GM12878 (cell line): ENCODE results near the gene NFKBIB. TPM values are rescaled to one million over a fixed set of nuclear protein-coding genes. Genes with fewer than 3 reads are reported as not detected.

ENCODE experiments used
- ATAC-seq: fragments of 200-7000 bp; cut with Tn5 transposase; 3 replicates; pipeline ENCODE4 v1.9.1; 2020; ENCODE audit warnings: mild to moderate bottlenecking, moderate library complexity
- BruUV-seq: library from RNA; stranded (reverse); fragments of 400-500 nt; replicated peaks from 2 replicates; lab custom pipeline; 2021; lab: Mats Ljungman, UMichigan
- CTCF ChIA-PET: fragments of 300-600 bp; sonication (Branson Sonifier 250); formaldehyde crosslinking; extraction: SDS; loops from one replicate; lab custom pipeline; 2021; ENCODE audit warnings: inconsistent platforms; lab: Yijun Ruan, JAX
- POLR2A ChIA-PET: fragments of 350-600 bp; formaldehyde crosslinking; extraction: SDS; loops from one replicate; lab custom pipeline; 2021; ENCODE audit warnings: inconsistent platforms; lab: Charles Lee
- RAD21 ChIA-PET: fragments of 300-600 bp; sonication (Branson Sonifier 250); formaldehyde crosslinking; loops from one replicate; lab custom pipeline; 2023; ENCODE audit warnings: antibody characterized with exemption; ENCODE audit not compliant: unreplicated experiment; lab: Charles Lee
- SMC1A ChIA-PET: fragments of 300-600 bp; sonication (Branson Sonifier 250); formaldehyde crosslinking; loops from one replicate; lab custom pipeline; 2023; ENCODE audit not compliant: unreplicated experiment, uncharacterized antibody; lab: Charles Lee
- DNase-seq: peaks from one replicate; pipeline ENCODE4 v3.0.0-alpha.2; 2011; ENCODE audit warnings: low read depth, low spot score
- FAIRE-seq: peaks from 3 replicates; lab custom pipeline; 2011; peaks lifted over from hg19 to GRCh38; lab: Jason Lieb, UNC
- H2AFZ ChIP-seq: 2 replicates; pipeline ENCODE4 v1.6.0; 2011; ENCODE audit warnings: low read depth, low read length, control low read depth; ENCODE audit not compliant: control insufficient read depth
- H3K27ac ChIP-seq: 2 replicates; pipeline ENCODE4 v1.5.1; 2011; ENCODE audit warnings: control low read depth; ENCODE audit not compliant: control insufficient read depth, insufficient read depth
- H3K27me3 ChIP-seq, 2 experiments: replicated peaks in 1 of 2; 2 replicates each; pipeline versions ENCODE4 v1.6.0 to v1.6.1; 2011; ENCODE audit warnings: low read length in 1 of 2; ENCODE audit not compliant: control insufficient read depth in 2 of 2, insufficient read depth in 2 of 2
- H3K36me3 ChIP-seq, 2 experiments: 2 replicates each; pipeline ENCODE4 v1.5.1; 2011; ENCODE audit warnings: low read length in 1 of 2; ENCODE audit not compliant: control insufficient read depth in 2 of 2, insufficient read depth in 2 of 2
- H3K4me1 ChIP-seq: 2 replicates; pipeline ENCODE4 v1.6.1; 2011; ENCODE audit warnings: mild to moderate bottlenecking, low read length, moderate library complexity, mixed read lengths; ENCODE audit not compliant: control insufficient read depth, insufficient read depth
- H3K4me2 ChIP-seq: 2 replicates; pipeline ENCODE4 v1.6.0; 2011; ENCODE audit warnings: control low read depth; ENCODE audit not compliant: control insufficient read depth, insufficient read depth
- H3K4me3 ChIP-seq: fragments of 200-600 bp; sonication (generic); 2 replicates; pipeline ENCODE4 v1.5.1; 2016
- H3K79me2 ChIP-seq: 2 replicates; pipeline ENCODE4 v1.6.0; 2011; ENCODE audit warnings: low read length; ENCODE audit not compliant: control insufficient read depth, insufficient read depth
- H3K9ac ChIP-seq: 2 replicates; pipeline ENCODE4 v1.8.0; 2011; ENCODE audit warnings: low read length, control low read depth, mixed read lengths; ENCODE audit not compliant: control insufficient read depth, insufficient read depth
- H3K9me3 ChIP-seq: replicated peaks from 3 replicates; pipeline ENCODE4 v1.5.1; 2011; ENCODE audit warnings: mild to moderate bottlenecking, low read length; ENCODE audit not compliant: control insufficient read depth, insufficient read depth
- H4K20me1 ChIP-seq: 2 replicates; pipeline ENCODE4 v1.6.0; 2011; ENCODE audit not compliant: control insufficient read depth, insufficient read depth
- ATF7 ChIP-seq: fragments of 450-650 bp; IDR thresholded peaks from 2 replicates; pipeline ENCODE4 v1.6.1; 2016; ENCODE audit warnings: low read depth, mild to moderate bottlenecking
- BCL3 ChIP-seq: IDR thresholded peaks from 2 replicates; pipeline ENCODE4 v1.6.1; 2011; ENCODE audit warnings: borderline replicate concordance, low read depth, mild to moderate bottlenecking, moderate library complexity, low read length; ENCODE audit not compliant: insufficient read depth, poor library complexity, severe bottlenecking
- CHD1 ChIP-seq: IDR thresholded peaks from 2 replicates; pipeline ENCODE4 v1.6.1; 2012; ENCODE audit warnings: low read depth, low read length, improper control_type of control experiment
- CHD4 ChIP-seq: fragments of 200-600 bp; sonication (generic); IDR thresholded peaks from 2 replicates; pipeline ENCODE4 v1.6.1; 2016; ENCODE audit warnings: mild to moderate bottlenecking
- E4F1 ChIP-seq: fragments of 450-650 bp; IDR thresholded peaks from 2 replicates; pipeline ENCODE4 v1.6.1; 2018; ENCODE audit warnings: borderline replicate concordance, mild to moderate bottlenecking; ENCODE audit not compliant: partially characterized antibody
- ESRRA ChIP-seq: IDR thresholded peaks from 2 replicates; pipeline ENCODE4 v1.6.1; 2012; ENCODE audit warnings: mild to moderate bottlenecking, low read length, improper control_type of control experiment
- HDAC2 ChIP-seq: fragments of 200-600 bp; sonication (generic); IDR thresholded peaks from 2 replicates; pipeline ENCODE4 v1.6.1; 2017
- KLF5 ChIP-seq: fragments of 450-650 bp; IDR thresholded peaks from 2 replicates; pipeline ENCODE4 v1.6.1; 2014; ENCODE audit warnings: mild to moderate bottlenecking; ENCODE audit not compliant: partially characterized antibody
- NFXL1 ChIP-seq: fragments of 450-650 bp; IDR thresholded peaks from 2 replicates; pipeline ENCODE4 v1.6.1; 2017; ENCODE audit warnings: antibody characterized with exemption, mild to moderate bottlenecking, borderline replicate concordance
- NFYA ChIP-seq: IDR thresholded peaks from 2 replicates; pipeline ENCODE4 v1.6.1; 2011; ENCODE audit warnings: low read depth, mild to moderate bottlenecking, low read length, improper control_type of control experiment, borderline replicate concordance
- NFYB ChIP-seq: IDR thresholded peaks from 2 replicates; pipeline ENCODE4 v1.6.1; 2011; ENCODE audit warnings: low read depth, mild to moderate bottlenecking, low read length, improper control_type of control experiment, moderate library complexity; ENCODE audit not compliant: insufficient read depth
- NR2C1 ChIP-seq: fragments of 450-650 bp; IDR thresholded peaks from 2 replicates; pipeline ENCODE4 v1.6.1; 2017; ENCODE audit warnings: antibody characterized with exemption, mild to moderate bottlenecking, moderate library complexity
- RELA ChIP-seq: fragments of 450-650 bp; IDR thresholded peaks from 2 replicates; pipeline ENCODE4 v1.8.0; 2014; ENCODE audit warnings: borderline replicate concordance; ENCODE audit not compliant: partially characterized antibody
- SIN3A ChIP-seq: IDR thresholded peaks from 2 replicates; pipeline ENCODE4 v1.6.1; 2012; ENCODE audit warnings: low read depth, low read length, improper control_type of control experiment
- SMAD5 ChIP-seq: IDR thresholded peaks from 2 replicates; pipeline ENCODE4 v1.6.1; 2016; ENCODE audit warnings: antibody characterized with exemption, low read depth
- SREBF2 ChIP-seq: IDR thresholded peaks from 2 replicates; pipeline ENCODE4 v1.6.1; 2012; ENCODE audit warnings: mild to moderate bottlenecking, low read length
- TCF12 ChIP-seq: IDR thresholded peaks from 2 replicates; pipeline ENCODE4 v1.6.1; 2011; ENCODE audit warnings: low read depth, mild to moderate bottlenecking, low read length
- USF2 ChIP-seq: IDR thresholded peaks from 2 replicates; pipeline ENCODE4 v1.6.1; 2011; ENCODE audit warnings: low read depth, low read length, improper control_type of control experiment, borderline replicate concordance
- YBX1 ChIP-seq: fragments of 450-650 bp; IDR thresholded peaks from 2 replicates; pipeline ENCODE4 v1.6.1; 2016; ENCODE audit warnings: antibody characterized with exemption
- YY1 ChIP-seq: IDR thresholded peaks from 2 replicates; pipeline ENCODE4 v1.6.1; 2011; ENCODE audit warnings: low read depth, mild to moderate bottlenecking, low read length
- WGBS: methylation state at CpG from one replicate; pipeline ENCODE4 v1.1.6; 2016; ENCODE audit warnings: low lambda C conversion rate; ENCODE audit not compliant: insufficient replicate concordance, insufficient coverage; ENCODE audit errors: missing lambda C conversion rate; 5-methylcytosine and 5-hydroxymethylcytosine counted together
- in situ Hi-C: fragments of 300-500 bp; cut with MboI; formaldehyde crosslinking; loops from 9 replicates; pipeline ENCODE4 v1.14.3; 2018; ENCODE audit warnings: mixed read lengths
- intact Hi-C: fragments of 100-400 bp; cut with micrococcal nuclease; formaldehyde crosslinking; loops from one replicate; pipeline ENCODE4 v1.14.2; 2022; ENCODE audit not compliant: unreplicated experiment
- polyA plus RNA-seq, 11 experiments: library from polyadenylated mRNA; depleted of rRNA in 4 of 11; unstranded in 6 of 11; stranded (reverse) in 5 of 11; fragments of >200 nt; fragmentation: Nextera tagmentation in 4 of 11; fragmentation: Illumina TruSeq in 1 of 11; extraction: Ambion mirVana in 4 of 11; extraction: Trizol in 1 of 11; gene quantifications; 1 replicate in 1 of 11; 2 replicates in 10 of 11; pipeline versions ENCODE4 v1.2.1 to v1.2.3, GENCODE V29; 2011 to 2016; ENCODE audit warnings: inconsistent platforms in 2 of 11, missing spikeins in 2 of 11, low read depth in 1 of 11
- total RNA-seq, 4 experiments: library from RNA; depleted of rRNA in 3 of 4; stranded (reverse); fragments of >200 nt in 3 of 4; fragmentation: Illumina TruSeq in 1 of 4; extraction: Trizol in 1 of 4; gene quantifications; 2 replicates each; pipeline versions ENCODE4 v1.2.1 to v1.2.3, GENCODE V29; 2013 to 2021

The NFKBIB gene
- total and polyA plus RNA-seq, 10 of the 15 experiments (the other 5 are each of a cell fraction or from before 2014, with no cell fraction given), result 1.2 to 60.9 (median 31.0) TPM

GRCh38 chr19:38901683-38902082 is 1.9 kb downstream of the NFKBIB start:
- ChIA-PET SMC1A (interaction anchor here (1.2 kb wide), 1 partner anchor 35 kb away, joined by 5 read pairs; no protein-coding TSS in a partner anchor), POLR2A (interaction anchor here (0.6 kb wide), 1 partner anchor 109 kb away, joined by 3 read pairs; no protein-coding TSS in a partner anchor), RAD21 (interaction anchor here (1.8 to 2.4 kb wide), 2 partner anchors 28 to 498 kb away, joined by 7 to 20 read pairs; partner anchors contain the start of genes FAM98C, MRPS12 and SARS2), CTCF (interaction anchor here (2.0 to 3.7 kb wide), 4 partner anchors 14 to 499 kb away, joined by 5 to 50 read pairs (median 15); partner anchors contain the start of genes FAM98C, MRPS12 and SARS2)
- Histone ChIP-seq H3K9me3 (no peaks in the 10 kb centered on the region; the same call in 2 of the 3 replicates), H3K27ac (no peak overlapping the region), H3K79me2 (peaks cover 22% of the 10 kb centered on the region), H3K4me1 (peaks cover 5% of the 10 kb centered on the region), H3K4me2 (peak overlapping the region; percentile 15; the same call in 1 of the 2 replicates), H4K20me1 (no peaks in the 10 kb centered on the region), H2AFZ (no peak overlapping the region), H3K36me3 (peaks cover 7 to 8% of the 10 kb centered on the region in 2 experiments; a peak in 3 of 4 replicates), H3K9ac (no peak overlapping the region), H3K4me3 (0 out of 2 replicates have a peak overlapping the region, but pooled peaks have one; percentile 90), H3K27me3 (no peaks in the 10 kb centered on the region)
- TF ChIP-seq YY1, result no peak
- TF ChIP-seq CHD4, result no peak
- TF ChIP-seq TCF12, result no peak
- TF ChIP-seq SMAD5, result no peak
- no peak for TF ChIP-seq SIN3A
- no peak for TF ChIP-seq USF2
- no peak for TF ChIP-seq NR2C1
- TF ChIP-seq NFYB, result no peak
- TF ChIP-seq ATF7, result no peak
- TF ChIP-seq SREBF2, result no peak
- TF ChIP-seq CHD1, result no peak
- TF ChIP-seq KLF5, result no peak
- no peak for TF ChIP-seq BCL3
- no peak for TF ChIP-seq NFYA
- TF ChIP-seq YBX1, result no peak
- TF ChIP-seq ESRRA, result no peak
- TF ChIP-seq NFXL1, result no peak
- TF ChIP-seq HDAC2, result no peak
- TF ChIP-seq E4F1, result no peak
- no peak for TF ChIP-seq RELA
- WGBS, result 100% methylated on average over 1 of the region's 1 CpG
- in situ Hi-C loops (no loop called here), intact Hi-C loops (no loop called here)
- DNase-seq (no peak), FAIRE-seq (no peak), ATAC-seq (no peak)
- BruUV-seq, result no TSS peak
